GM23338 (cell line): Measurements from ENCODE around the gene USP46.

Source experiments
- CTCF ChIP-seq, 2 experiments: fragments of 200-600 bp in 1 of 2; sonication (generic) in 1 of 2; conservative IDR thresholded peaks; 2 replicates each; pipeline versions ENCODE4 v1.5.1 to v1.6.1; 2016 to 2017; ENCODE audit warnings: antibody characterized with exemption in 2 of 2, low read depth in 2 of 2, mild to moderate bottlenecking in 2 of 2, moderate library complexity in 1 of 2
- EZH2 ChIP-seq: fragments of 200-600 bp; sonication (generic); IDR thresholded peaks from one replicate; pipeline ENCODE4 v1.8.0; 2017; ENCODE audit warnings: antibody characterized with exemption, mild to moderate bottlenecking, low read depth; ENCODE audit not compliant: unreplicated experiment
- POLR2AphosphoS5 ChIP-seq: IDR thresholded peaks from 2 replicates; pipeline ENCODE4 v1.6.1; 2016; ENCODE audit warnings: antibody characterized with exemption, low read depth

GRCh38 chr4:52641854-52642563 is 17.1 kb downstream of the USP46 start:
- TF ChIP-seq EZH2 = no peak
- no peak for TF ChIP-seq CTCF (conservative IDR thresholded peaks at IDR 0.05; ENCODE audit: low read depth in 2 of 2)
- no peak for TF ChIP-seq POLR2AphosphoS5
